ENCODE results near the gene AFTPH.

AFTPH gene

GRCh38 chr2:64609942-64610281 is 85.8 kb downstream of the AFTPH start:
- DNase-seq (ENCODE audit: low read depth in 1 of 2, low spot score in 1 of 2), result no peak

- DNase-seq (ENCODE audit: low read depth in 1 of 2, low spot score in 1 of 2), result no peak
These were observed 86.3 kb downstream of the AFTPH start for GRCh38 chr2:64610316-64610855.

GRCh38 chr2:64612575-64613195 is 88.6 kb downstream of the AFTPH start:
- no peak for DNase-seq (ENCODE audit: low read depth in 1 of 2, low spot score in 1 of 2)

- no peak for DNase-seq (ENCODE audit: low read depth in 1 of 2, low spot score in 1 of 2)
These were observed 89.1 kb downstream of the AFTPH start for GRCh38 chr2:64613276-64613675.

- no peak for DNase-seq (ENCODE audit: low read depth in 1 of 2, low spot score in 1 of 2)
These were observed 91.2 kb downstream of the AFTPH start for GRCh38 chr2:64615192-64615763.

- no peak for DNase-seq (ENCODE audit: low read depth in 1 of 2, low spot score in 1 of 2)
These were observed 91.9 kb downstream of the AFTPH start for GRCh38 chr2:64615844-64616536.

- no peak for DNase-seq (ENCODE audit: low read depth in 1 of 2, low spot score in 1 of 2)
These were observed 93.6 kb downstream of the AFTPH start for GRCh38 chr2:64617631-64618151.

- no peak for DNase-seq (ENCODE audit: low read depth in 1 of 2, low spot score in 1 of 2)
These were observed 96.5 kb downstream of the AFTPH start for GRCh38 chr2:64620661-64621060.

- DNase-seq (ENCODE audit: low read depth in 1 of 2, low spot score in 1 of 2), result no peak
These were observed 98.5 kb downstream of the AFTPH start for GRCh38 chr2:64622443-64623241.

- no peak for DNase-seq (ENCODE audit: low read depth in 1 of 2, low spot score in 1 of 2)
These were observed 99.2 kb downstream of the AFTPH start for GRCh38 chr2:64623242-64623850.

- DNase-seq (ENCODE audit: low read depth in 1 of 2, low spot score in 1 of 2), result no peak
These were observed 100.0 kb downstream of the AFTPH start for GRCh38 chr2:64624108-64624610.

- DNase-seq (ENCODE audit: low read depth in 1 of 2, low spot score in 1 of 2), result no peak
These were observed 100.7 kb downstream of the AFTPH start for GRCh38 chr2:64624862-64625261.

- DNase-seq (ENCODE audit: low read depth in 1 of 2, low spot score in 1 of 2), result no peak
These were observed 101.4 kb downstream of the AFTPH start for GRCh38 chr2:64625299-64626145.

- DNase-seq (ENCODE audit: low read depth in 1 of 2, low spot score in 1 of 2), result no peak
These were observed 102.2 kb downstream of the AFTPH start for GRCh38 chr2:64626146-64626809.

GRCh38 chr2:64626963-64627760 is 103.0 kb downstream of the AFTPH start:
- DNase-seq (ENCODE audit: low read depth in 1 of 2, low spot score in 1 of 2), result no peak

- DNase-seq (ENCODE audit: low read depth in 1 of 2, low spot score in 1 of 2), result no peak
These were observed 104.0 kb downstream of the AFTPH start for GRCh38 chr2:64627860-64628841.

- no peak for DNase-seq (ENCODE audit: low read depth in 1 of 2, low spot score in 1 of 2)
These were observed 105.2 kb downstream of the AFTPH start for GRCh38 chr2:64629329-64629781.

All from stimulated activated CD4-positive, alpha-beta T cell treated with anti-CD3 and anti-CD28 coated beads, Interleukin-15, amount 100 ng/mL, for 1 hour (primary cell).